ENCODE measurements around the gene MIPOL1. TPM values are rescaled to one million over a fixed set of nuclear protein-coding genes. Genes with fewer than 3 reads are reported as not detected.

The MIPOL1 gene
- total RNA-seq, 6 experiments from 2014 or later: 3.0 to 5.7 (median 4.0) TPM

DNA sequence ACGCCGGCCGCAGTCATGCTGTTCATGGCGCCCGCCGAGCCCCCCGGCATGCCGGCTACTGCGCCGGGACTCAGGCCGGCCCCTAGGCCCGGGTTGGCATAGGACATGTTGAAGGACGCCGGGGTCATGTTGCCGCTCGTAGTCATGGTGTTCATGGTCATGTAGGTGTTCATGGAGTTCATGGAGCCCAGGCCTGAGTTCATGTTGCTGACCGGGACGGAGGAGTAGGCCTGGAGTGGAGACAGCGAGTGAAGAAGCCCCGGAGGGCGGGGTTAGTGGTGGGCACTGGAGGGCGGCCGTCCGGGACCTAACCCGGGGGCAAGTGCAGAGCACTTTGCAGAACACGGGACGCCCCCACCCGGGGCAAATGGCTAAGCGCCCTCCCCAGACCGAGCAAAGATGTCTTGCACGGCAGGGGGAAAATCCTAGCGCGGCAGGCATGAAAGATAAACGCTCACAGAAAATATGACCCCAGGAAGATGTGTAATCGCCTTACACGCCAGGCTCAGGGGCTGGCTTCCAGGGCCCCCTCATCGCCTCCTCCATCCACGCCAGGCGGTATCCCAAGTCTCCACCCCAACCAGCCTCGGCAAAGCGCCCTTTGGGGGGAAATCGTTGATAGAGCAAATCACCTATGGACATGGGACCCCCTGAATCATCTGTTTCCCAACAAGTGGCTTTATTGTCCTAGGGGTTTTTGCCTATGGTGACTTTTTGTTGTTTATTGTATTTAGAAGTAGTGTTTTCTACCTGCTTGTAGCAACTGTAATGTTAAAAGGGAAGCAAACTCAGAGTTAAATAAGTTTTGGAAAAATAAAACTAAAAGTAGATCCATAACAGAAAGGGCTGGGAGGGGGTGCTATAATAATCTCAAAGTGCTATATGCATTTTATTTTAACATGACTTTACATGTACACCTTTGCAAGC lies 395.0 kb downstream of the MIPOL1 start:
- H3K4me3 ChIP-seq: peak overlapping the region; percentile 59 to 85 (median 65)
- WGBS (ENCODE audit: insufficient coverage, low coverage, low lambda C conversion rate, missing lambda C conversion rate): 1% methylated on average over 14 of the region's 42 CpGs
- intact Hi-C loops (cut with DNase I): loop anchor here in 1 of 2 donors (5.0 kb wide), 1 partner anchor 345 kb away; no protein-coding TSS in a partner anchor
- peak overlapping the region; percentile 88 to 97 (median 93) for H3K27ac ChIP-seq
- TF ChIP-seq POLR2A (IDR thresholded peaks at IDR 0.05): no peak
- TF ChIP-seq, protein P1, sequence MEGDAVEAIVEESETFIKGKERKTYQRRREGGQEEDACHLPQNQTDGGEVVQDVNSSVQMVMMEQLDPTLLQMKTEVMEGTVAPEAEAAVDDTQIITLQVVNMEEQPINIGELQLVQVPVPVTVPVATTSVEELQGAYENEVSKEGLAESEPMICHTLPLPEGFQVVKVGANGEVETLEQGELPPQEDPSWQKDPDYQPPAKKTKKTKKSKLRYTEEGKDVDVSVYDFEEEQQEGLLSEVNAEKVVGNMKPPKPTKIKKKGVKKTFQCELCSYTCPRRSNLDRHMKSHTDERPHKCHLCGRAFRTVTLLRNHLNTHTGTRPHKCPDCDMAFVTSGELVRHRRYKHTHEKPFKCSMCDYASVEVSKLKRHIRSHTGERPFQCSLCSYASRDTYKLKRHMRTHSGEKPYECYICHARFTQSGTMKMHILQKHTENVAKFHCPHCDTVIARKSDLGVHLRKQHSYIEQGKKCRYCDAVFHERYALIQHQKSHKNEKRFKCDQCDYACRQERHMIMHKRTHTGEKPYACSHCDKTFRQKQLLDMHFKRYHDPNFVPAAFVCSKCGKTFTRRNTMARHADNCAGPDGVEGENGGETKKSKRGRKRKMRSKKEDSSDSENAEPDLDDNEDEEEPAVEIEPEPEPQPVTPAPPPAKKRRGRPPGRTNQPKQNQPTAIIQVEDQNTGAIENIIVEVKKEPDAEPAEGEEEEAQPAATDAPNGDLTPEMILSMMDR (IDR thresholded peaks at IDR 0.05): no peak
- DNase-seq (peak in 2 of 3 donors; percentile 45 to 63), ATAC-seq (peak in 2 of 4 donors; percentile 1)
- H3K36me3 ChIP-seq: no peaks in the 10 kb centered on the region
- H3K27me3 ChIP-seq: no peaks in the 10 kb centered on the region
- H3K9me3 ChIP-seq: no peaks in the 10 kb centered on the region
- no peaks in the 10 kb centered on the region for H3K4me1 ChIP-seq

DNA sequence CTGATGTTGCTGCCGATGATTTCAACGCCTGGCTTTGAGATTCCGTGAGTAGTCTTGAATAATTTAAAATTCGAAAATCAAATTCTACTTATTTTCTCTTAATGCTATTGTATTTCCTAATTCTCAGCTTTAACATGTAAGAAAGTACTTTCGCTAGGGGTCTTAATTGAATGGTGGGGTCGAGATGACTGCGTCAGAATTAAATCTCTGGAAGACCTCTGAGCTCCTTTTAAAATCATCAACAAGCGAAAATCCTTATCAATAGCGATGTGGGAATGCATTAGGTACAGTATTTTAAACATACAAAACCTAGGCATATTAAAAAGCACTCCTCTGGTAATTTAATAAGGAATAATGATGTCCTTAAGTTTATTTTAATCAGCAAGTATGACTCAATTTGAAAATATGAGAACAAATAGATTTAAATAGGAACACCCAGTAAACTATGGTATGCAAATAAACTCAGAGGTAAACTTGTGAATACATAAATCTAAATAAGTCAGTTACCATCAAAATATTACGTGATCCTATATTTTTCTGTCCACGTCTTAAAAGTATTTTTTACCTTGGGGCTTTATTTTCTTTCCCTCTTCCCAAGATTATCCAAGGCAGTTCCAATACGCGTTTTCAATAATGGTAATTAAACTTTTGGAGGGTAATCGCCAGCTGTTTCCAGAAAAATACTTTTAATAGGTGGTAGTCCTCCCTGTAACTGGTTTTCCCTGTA lies 395.9 kb downstream of the MIPOL1 start:
- H3K27me3 ChIP-seq: no peaks in the 10 kb centered on the region

DNA sequence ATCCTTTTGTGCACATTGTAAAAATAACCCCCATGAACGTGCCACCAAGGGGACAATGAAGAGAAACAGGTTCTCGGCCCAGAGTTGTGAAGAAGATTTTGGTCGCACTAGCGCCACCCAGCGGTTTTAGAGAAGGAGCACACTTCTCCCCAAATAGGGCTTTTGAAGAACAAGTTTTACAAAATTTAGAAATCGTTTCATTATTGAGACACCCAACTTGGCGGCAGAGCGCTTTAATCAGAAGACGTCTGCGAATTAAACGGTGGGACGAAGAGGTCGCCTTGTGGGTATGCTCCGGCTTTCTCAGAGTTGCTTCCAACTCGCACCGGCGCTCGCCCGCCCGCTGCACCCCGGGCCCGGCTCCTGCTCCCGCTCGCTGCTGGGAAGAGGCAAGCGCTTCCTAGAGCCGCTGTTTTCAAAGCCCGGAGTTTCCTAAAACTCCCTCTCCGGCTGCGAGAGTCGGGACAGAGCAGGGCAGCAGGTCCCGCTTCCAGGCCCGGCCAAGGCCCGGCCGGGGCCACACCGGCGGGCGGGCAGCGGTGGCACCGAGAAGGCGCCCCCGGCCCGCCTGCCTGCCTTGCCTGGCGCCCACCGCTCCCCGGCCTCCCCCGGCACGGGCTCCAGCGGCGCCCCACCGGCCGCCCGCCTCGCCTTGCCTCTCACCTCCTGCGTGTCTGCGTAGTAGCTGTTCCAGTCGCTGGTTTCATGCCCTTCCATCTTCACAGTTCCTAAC lies 396.7 kb downstream of the MIPOL1 start:
- ATAC-seq: peak; percentile 19 to 35 (median 23)
- peak overlapping the region; percentile 59 to 85 (median 65) for H3K4me3 ChIP-seq
- no peaks in the 10 kb centered on the region for H3K36me3 ChIP-seq
- no peaks in the 10 kb centered on the region for H3K4me1 ChIP-seq
- DNase-seq: peak; percentile 67 to 86 (median 76)
- 0% methylated on average over 16 of the region's 56 CpGs for WGBS (ENCODE audit: insufficient coverage, low coverage, low lambda C conversion rate, missing lambda C conversion rate)
- H3K27ac ChIP-seq: peak overlapping the region; percentile 88 to 97 (median 93)
- no peaks in the 10 kb centered on the region for H3K9me3 ChIP-seq
- TF ChIP-seq, protein P1 (IDR thresholded peaks at IDR 0.05): peak; percentile 68 to 91 (median 81)
- no peak for TF ChIP-seq POLR2A (IDR thresholded peaks at IDR 0.05)
- intact Hi-C loops (cut with DNase I): loop anchor here in 1 of 2 donors (5.0 kb wide), 1 partner anchor 347 kb away; no protein-coding TSS in a partner anchor
- H3K27me3 ChIP-seq: no peaks in the 10 kb centered on the region

More for the DNA sequence above, 395.9 kb downstream of the MIPOL1 start:
- no peak for TF ChIP-seq POLR2A (IDR thresholded peaks at IDR 0.05)
- TF ChIP-seq, protein P1 (IDR thresholded peaks at IDR 0.05): no peak
- Histone ChIP-seq H3K36me3 (no peaks in the 10 kb centered on the region), H3K4me1 (no peaks in the 10 kb centered on the region), H3K27ac (peak overlapping the region; percentile 88 to 97 (median 93)), H3K9me3 (no peaks in the 10 kb centered on the region), H3K4me3 (peak overlapping the region; percentile 59 to 85 (median 65))
- WGBS (ENCODE audit: insufficient coverage, low coverage, low lambda C conversion rate, missing lambda C conversion rate): 5% methylated on average over 14 of the region's 14 CpGs
- intact Hi-C loops (cut with DNase I): loop anchor here in 1 of 2 donors (5.0 kb wide), 1 partner anchor 346 kb away; no protein-coding TSS in a partner anchor
- no peak for DNase-seq
- no peak for ATAC-seq
